ENCODE results near the gene MALRD1.

DNA sequence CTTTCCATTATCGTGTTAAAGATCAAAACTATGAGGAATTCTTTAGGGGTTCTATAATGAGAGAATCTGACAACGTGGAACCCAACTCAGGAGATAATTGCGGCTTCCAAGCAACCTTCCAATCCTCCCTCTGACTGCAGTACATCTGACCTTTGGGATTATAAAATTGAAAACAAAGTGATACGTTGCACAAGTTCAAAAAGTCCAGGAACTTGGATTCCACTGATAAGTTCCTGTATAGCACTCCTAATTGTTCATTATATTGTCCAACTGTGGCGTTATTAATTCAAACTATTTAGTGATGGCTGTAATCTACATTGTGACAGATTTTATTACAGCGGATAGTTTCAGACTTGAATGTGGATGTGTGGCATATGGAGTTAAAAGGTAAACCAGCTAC lies 15.4 kb downstream of the MALRD1 start:
- TF ChIP-seq EZH2phosphoT487 (IDR thresholded peaks at IDR 0.05; ENCODE audit: insufficient read depth, low read depth): no peak
- TF ChIP-seq EZH2 (IDR thresholded peaks at IDR 0.05; ENCODE audit: insufficient read depth, poor library complexity, severe bottlenecking): no peak

All from GM23248 (cell line).